NCI-H2171 (cell line): Measurements from ENCODE around the gene UBE2N.
"Not testable (repeated sequence)": the region's sequence is repeated elsewhere in the genome, so short reads cannot be mapped to it uniquely, and the experiment has no call there.

Experiments used
- DNase-seq: peaks from one replicate; lab custom pipeline; 2025; lab: John Stamatoyannopoulos, UW

UBE2N gene

DNA sequence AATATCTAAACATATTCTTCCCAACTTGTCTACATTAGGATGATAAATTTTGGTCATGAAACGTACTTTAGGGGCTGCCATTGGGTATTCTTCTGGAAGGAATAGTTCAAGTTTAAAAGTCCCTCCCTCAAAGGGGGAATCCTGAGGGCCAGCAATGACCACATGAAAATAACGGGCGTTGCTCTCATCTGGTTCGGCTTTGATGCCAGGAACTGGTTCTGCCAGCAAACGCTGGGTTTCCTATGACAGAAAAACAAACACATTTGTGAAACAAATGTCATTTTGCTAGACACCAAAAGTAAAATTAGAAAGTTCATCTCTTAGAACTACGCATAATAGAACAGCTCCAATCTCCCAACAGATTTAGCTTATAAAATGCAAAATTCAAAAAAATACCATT lies 30.7 kb downstream of the UBE2N start:
- DNase-seq: not testable (repeated sequence)

DNA sequence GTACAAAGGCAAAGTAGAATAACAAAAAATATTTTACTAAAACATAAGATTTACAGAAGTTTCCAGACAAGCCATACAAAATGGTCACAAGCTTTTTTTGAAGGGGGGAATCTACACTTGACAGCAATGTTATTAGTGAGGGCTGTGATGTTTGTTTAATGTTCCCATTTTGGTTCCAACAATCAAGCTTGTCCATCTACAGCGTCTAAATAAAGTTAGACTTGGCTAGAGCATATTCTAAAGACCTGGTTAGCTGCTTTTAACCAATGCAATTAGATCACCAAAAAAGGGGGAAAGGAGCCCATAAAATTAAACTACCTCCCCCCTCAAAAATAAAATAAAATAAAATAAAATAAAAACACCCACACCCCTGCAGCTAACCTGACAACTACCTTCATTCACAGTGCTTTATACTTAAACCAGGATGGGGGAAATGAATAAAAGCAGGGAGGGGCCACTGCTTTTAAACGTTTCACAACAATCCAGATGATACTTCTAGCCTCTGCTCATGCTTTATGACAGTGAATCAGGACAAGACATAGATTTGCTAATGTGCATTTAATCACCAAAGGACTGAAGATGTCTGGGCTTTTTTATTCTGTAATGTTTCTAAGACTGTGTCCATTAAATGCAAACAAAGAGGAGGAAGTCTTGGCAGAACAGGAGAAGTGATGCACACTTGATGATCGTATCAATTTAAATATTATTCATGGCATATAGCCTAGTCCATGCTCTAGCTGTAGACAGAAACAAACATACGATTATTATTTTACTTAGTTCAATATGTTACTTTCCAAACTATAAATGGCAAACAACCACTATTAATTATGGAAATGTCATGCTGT lies 32.2 kb downstream of the UBE2N start:
- not testable (repeated sequence) for DNase-seq

DNA sequence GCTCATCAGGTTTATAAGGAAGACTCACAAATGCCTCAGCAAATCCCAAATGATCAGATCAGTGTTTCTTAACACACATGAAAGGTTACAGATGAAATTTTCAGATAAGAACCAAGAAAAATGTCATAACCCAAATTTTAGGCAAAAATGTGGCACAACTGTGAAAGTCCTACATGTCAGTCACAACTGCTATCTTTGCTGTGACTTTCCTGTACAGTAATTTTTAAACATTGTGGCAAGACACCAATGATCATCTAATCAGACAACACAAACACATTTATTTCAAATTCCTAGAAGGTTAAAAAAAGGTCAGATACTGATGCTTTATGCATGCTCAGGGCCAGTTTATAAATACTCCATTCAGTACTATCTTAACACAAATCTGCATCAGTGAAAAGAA lies 32.9 kb downstream of the UBE2N start:
- DNase-seq: no peak

DNA sequence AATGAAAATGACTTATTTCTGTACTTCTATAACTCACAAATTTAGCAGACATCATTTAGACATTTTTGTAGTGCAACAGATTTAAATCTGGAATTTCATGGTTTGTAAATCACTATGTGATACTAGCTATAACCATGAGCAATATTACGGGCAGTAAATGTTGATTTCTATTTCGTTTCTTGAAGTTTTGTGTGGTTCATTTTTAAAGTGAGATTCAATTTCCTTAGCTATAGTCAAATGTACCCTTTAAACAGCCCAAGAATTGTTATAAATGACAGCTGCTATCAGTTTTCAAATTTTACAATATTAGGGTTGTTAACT lies 33.8 kb downstream of the UBE2N start:
- no peak for DNase-seq

DNA sequence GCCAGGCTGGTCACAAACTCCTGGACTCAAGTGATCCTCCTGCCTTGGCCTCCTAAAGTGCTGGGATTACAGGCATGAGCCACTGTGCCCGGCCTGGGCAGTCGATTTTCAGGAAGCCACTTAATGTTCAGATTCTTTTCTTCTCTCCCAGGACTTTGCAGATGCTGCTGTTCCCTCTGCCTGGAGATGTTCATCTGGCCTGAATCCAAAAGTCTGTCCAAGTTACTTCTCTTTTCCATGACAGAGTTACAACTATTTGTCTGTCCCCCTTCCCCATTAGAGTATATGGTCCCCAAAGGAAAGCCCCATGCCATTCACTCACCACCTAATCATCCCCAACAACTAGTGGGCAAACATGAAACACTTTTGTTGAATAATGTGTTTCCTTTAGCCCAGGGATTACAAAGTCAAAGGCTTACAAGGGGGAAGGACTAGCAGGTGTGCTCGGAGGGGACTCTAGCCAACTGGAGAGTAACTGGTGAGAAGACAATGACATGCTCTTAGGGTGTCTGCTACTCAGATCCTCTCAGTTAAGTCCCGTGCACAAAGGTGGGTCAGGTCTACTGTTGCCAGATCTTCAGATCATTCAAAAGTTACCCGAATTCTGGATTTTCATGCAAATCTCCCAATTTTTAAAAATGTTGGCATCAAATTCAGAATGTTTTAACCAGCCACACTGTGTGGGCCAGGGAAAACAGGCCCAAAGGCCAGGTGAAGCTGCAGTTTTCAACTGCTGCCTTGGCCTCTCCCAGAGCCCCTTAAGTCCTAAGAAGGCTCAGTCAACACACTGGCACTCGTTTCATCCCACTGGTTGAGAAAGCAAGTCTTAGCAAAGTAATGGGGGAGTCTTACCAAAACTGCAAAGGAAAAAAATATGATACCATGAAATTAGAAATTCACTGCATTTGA lies 34.4 kb downstream of the UBE2N start:
- DNase-seq: no peak

DNA sequence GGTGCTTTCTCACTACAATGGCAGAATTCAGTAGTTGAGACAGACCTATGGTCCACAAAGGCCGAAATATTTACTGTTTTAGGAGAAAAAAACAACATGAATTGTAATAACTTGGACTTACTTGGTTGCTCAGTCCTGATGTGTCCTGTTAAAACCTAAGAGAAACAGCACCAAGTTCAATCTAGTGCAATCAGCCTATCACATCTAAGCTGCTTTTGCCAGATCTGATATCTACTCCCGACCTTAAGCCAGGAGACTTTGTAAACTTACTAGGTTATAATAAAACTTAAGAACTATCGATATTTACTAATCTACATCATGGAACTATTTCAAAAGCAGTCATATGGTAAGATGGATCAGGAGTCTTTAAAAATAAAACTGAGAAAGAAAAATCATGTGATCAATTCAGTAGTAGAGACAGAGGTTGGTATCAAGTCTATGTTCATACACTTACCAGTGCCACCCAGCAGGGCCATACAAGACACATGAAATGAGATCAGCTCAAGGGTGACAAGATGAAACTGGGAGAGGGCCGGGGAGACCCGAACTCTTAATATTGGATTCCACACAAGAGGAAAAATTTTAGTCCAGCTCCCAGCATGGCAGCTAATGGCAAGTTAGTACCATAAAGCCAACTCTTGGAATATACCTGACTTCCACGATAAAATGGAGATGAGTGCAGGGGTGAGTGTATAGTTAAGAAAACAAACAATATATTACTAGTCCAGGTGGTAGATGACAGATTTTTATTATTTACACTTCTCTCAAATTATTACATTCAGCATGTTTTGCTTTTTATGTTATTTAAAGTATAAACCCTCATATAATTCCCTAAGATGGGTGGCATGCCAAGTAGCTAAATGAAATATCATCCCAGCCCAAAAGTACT lies 36.5 kb downstream of the UBE2N start:
- DNase-seq: no peak

DNA sequence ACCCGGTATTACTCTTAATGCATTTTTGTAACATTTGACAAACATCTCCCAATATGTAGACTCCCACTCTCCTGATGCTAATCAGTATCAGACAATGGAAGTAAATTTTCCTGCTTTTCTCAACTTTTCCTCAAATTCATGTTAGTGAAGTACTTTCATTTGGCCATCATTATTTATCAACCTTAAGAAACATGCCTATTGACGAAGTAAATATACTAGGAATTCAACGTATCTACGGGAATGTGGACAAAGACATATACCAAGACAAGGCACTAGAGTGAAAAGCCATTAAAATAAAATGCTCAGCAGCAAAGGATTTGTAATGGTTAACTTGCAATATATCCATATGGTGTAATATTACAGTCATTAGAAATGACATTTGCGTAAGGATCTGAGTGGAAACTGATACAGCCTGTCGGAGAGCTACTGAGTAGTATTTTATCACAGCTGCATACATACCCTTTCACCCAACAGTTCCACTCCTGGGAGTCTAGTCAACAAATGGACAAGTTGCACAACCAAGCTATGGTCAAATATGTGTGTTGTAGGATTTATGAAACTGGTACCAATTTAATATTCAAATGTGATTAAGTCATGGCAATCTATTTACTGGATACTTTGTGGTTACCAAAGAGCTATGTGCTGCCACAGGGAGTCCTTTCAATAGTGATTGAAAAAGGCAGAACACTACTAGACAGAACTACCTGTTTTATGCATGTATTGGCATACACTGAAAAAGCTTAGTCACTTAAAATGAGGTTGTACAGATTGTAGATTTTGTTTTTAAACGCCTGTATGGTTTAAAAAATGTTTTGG lies 37.6 kb downstream of the UBE2N start:
- DNase-seq: peak; percentile 24

DNA sequence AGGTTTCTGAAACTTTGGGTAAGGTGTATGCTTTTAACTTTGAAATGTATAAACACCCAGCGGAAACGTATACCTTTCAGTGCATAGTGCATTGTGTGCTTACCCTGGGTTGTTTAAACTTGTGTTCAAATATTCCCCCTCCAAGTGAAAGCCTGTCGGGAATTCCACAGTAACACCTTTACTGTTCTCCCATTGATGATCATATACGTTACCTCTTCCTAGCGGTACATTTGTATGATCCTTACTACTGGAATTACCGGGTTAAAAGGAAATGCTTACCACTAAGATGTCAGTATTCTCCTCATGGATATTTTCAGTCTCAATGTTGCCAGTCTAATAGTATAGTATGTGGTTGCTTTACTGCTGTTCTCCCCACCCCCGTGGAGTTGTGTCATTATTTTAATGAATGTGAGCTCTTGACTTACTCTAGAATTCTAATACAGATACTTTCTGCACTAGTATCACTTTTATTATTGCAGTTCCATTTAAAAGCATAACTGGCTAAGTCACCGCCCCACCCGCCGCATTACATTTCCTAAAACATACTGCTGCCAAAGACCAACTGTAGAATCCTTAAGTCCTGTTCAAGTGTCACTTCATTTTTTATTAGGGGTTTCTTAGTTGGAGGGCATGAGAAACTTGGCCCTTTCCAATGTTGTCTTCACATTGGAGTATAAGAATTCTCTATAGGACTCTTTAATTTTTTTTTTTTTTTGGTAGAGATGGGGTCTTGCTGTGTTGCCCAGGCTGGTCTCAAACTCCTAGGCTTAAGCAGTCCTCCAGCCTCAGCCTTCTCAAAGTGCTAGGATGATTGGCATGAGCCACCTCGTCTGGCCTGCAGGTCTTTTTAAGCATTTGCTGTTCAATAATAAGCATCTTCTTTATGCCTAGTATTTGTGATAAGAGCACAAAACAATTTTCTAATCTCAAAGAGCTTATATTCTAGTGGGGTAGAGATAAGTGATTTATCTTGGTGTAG lies 39.1 kb downstream of the UBE2N start:
- no peak for DNase-seq

DNA sequence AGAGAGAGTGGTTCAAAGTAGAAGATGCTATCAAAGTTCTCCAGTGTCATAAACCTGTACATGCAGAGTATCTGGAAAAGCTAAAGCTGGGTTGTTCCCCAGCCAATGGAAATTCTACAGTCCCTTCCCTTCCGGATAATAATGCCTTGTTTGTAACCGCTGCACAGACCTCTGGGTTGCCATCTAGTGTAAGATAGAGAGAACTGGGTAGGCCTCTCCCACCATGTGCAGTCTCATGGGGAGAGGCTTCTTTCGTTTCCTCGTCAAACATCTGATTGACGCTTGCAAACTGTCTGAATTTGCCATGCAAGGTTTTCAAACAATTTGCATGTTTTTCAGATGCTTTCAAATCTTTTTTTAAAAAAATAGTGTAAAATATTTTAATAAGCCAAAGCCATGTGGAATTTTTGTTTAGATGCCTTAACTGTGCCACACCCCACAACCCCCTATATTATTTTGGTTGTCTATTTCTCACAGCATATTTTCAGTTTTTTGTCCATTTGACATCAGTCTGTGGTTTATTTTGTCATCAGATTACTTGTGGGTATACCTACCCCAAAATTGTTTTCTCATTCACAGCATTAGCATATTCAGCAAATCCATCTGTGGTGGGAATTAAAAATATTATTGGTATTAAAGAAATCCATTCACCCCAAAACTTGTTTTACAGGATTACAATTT lies 42.4 kb downstream of the UBE2N start:
- DNase-seq: not testable (repeated sequence)

DNA sequence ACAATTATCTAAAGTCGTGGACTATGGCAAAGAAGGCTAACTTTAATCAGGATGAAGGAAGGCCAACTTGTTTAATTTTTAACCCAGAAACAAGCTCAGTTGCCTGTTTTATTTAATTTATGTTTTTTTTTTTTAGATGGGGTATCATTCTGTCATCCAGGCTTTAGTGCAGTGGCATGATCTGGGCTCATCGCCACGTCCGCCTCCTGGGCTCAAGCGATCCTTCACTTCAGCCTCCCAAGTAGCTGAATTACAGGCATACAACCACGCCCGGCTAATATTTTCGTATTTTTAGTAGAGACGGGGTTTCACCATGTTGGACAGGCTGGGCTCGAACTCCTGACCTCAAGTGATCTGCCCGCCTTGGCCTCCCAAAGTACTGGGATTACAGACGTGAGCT lies 44.3 kb downstream of the UBE2N start:
- no peak for DNase-seq

DNA sequence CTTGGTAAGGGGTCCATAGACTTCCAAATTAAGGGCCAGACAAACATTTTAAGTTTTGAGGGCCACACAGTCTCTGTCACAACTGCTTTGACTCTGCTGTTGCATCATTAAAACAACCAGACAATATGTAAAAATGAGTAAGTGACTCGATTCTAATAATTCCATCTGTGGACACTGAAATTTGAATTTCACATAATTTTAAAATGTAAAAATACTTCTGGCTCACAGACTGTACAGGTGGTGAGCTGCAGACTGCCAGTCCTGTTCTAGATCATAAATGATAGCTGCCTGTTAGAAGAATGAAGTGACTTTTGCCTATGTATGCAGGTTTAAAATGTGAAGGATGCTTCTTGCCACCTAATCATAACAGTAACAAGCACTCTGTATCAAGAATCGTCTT lies 48.3 kb downstream of the UBE2N start:
- DNase-seq: no peak

DNA sequence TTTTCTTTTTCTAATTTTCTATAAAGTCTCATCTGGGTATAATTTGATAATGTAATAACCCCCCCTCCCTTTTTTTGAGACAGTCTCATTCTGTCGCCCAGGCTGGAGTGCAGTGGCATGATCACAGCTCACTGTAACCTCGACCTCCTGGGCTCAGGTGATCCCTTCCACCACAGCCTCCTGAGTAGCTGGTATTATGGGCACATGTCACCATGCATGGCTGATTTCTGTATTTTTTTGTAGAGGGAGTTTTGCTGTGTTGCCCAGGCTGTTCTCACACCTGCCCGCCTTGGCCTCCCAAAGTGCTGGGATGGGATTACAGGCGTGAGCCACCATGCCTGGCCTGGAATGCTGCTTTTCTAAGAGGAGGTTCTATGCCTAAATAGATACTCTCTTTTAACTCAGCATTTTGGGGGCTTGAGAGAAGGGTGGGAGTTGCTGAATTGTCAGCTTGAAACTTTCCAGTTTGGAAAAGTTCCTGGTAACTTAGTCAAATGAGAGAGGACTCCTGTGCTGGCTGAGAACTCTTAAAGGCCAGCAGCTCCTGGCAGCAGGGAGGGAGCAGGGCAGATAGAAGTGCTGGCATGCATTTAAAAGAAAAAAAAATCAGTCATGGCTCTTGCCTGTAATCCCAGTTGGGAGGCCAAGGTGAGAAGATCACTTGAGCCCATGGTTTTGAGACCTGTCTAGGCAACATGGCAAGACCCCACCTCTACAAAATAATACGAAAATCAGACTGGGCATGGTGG lies 51.0 kb downstream of the UBE2N start:
- DNase-seq: no peak

DNA sequence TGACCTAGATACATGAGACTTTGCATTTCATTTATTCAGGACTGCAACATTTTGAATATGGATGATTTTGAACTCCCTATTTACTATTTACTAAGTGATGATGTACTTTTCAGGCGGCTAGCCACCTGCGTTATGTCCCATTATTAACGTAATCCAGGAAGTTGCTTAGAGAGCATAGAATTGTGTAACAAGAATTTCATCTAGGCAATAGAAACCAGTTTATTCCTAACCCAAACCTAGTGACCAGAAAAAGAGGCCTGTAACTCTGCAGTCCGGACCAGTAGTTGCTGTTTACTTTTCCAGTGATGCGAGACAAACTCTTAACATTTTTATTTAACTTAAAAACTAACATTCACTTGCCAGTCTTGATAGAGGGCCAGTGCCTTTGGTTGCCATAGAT lies 51.7 kb downstream of the UBE2N start:
- DNase-seq: no peak

DNA sequence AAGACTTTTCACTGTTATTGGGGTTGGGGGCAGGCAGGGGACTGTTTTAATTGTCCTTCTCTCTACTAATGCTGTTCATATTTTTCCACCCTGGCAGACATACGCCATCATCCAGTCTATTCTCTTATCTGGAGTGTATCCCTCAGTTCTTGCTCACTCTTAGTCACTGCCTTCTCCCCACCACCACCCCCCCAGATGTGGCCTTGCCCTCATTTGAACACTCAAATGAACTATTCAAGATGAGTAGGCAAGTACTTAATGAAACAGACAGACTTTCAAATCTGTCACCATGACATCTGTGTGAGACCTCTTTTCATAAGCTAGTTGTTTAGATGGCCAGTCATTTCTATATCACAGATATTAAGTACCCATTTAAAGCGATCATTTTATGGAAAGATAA lies 54.0 kb downstream of the UBE2N start:
- no peak for DNase-seq

DNA sequence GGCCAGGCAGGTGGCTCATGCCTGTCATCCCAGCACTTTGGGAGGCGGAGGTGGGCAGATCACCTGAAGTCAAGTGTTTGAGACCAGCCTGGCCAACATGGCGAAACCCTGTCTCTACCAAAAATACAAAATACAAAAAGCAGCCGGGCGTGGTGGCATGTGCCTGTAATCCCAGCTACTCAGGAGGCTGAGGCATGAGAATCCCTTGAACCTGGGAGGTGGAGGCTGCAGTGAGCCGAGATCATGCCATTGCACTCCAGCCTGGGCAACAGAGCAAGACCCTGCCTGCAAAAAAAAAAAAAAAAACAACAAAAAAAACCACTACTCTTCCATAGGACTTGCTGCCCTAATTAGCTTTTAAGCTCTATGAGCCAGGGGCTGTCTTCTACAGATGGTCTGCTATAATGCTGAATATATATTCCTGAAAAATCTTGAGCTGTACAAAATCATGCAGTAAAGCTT lies 59.7 kb downstream of the UBE2N start:
- not testable (repeated sequence) for DNase-seq

DNA sequence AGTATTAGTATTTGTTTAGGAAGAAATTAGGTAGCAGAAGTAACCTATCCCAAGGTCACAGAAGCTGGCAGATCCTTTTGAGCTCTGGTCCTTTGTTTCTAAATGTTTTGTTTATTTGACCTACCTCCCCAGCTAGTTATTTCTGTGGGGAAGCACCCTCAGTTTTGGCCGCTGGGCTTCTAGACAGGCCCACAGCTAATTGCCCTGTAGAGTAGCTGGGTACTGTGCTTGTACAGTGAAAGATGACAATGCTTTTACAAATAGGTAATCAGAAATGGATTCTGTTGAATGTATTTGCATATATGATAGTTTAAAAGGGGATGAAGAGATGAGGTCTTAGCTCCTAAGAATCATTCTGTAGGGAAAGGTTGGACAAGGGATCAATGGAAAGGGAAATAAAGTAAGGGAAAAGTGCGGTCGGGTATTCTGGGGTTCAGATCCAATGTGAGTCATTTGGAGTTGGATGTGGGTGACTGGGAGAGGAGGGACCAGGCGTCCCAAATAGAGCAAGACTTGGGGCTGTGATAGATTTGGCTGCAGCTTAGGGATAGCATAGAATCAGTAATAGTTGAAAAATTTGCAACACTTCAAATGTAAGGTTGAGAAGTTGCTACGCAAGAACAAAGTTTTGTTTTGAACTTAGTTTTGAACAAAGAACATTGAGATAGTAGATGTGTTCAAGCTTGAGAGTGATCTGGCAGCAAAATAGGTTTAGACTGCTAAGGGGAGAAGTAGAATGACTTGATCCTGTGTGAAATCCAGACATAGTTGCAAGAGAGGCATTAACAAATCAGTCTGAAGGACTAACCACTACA lies 60.4 kb downstream of the UBE2N start:
- no peak for DNase-seq

DNA sequence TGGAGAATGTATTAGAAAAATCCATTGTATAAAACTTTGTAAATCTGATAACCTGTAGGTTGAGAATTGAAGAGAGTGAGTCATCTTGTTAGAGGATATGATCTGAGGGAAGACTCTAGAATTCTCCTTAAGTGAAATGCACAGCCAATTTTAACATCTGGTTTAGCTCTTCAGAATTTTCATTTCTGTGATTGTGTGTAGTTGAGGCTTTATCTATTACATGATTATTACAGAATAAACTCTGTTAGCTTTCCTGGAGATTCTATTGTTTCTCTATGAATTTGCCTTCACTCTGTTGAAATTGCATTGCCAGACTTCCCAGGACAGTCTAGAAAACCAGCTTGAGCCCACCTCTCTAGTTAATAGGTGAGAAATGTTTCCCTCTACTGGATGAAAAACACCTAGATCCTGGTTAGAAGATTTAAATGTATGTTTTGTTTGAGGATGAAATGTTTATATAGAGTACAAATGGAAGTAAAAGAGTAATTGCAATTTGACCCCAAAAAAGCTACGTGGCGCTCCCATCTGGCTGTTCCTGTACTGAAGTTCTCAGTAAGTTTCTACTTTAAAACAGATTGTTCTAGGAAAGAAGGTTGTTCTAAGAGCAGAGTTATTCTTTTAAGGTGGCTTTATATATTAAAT lies 61.1 kb downstream of the UBE2N start:
- DNase-seq: no peak
